Stimulated activated naive CD4-positive, alpha-beta T cell treated with Interleukin-2 at 50 U/mL for 16 hours (primary cell): ENCODE results near the gene C3orf20.
"Not testable (repeated sequence)": the region's sequence is repeated elsewhere in the genome, so short reads cannot be mapped to it uniquely, and the experiment has no call there.

Experiments
- DNase-seq: peaks from one replicate; lab custom pipeline; 2025; lab: John Stamatoyannopoulos, UW

Gene C3orf20

DNA sequence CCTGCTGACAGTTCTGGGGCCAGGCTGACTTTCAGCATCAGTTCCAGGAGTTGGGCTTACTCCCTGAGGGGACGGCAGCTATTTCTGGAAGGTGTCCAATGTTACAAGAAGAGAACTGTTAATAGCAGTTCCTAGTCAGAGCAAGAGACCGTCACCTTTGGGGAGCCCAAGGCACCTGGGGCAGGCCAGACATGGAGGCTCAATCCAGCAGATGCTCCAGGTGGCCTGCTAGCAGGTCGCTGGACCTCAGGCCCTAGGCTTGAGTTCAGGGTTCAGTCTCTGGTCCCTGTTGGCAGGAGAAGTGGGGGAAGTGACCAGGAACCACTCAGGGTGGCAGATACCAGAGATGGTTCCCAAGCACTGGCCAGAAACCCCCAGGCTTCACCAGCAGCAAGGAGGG is 25.9 kb downstream of the C3orf20 start:
- DNase-seq, result no peak

DNA sequence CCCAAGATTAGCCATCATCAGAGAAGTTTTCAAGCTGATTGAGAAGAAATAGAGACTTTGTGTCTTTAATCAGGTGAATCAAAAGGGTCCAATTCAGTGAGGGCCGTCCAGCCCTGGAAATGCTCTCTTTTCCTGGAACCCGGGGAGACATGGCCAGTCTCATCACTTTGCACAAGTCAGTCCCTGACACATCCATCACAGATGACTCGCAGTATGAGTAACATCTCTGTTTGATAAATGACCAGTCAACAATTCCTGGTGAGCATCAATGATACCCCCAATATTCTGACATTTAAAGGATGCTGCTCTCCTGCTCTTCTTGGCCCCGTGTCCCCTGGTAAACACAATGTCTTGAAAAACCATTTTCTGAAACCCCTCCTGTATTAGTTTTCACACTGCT is 26.7 kb downstream of the C3orf20 start:
- DNase-seq, result no peak

DNA sequence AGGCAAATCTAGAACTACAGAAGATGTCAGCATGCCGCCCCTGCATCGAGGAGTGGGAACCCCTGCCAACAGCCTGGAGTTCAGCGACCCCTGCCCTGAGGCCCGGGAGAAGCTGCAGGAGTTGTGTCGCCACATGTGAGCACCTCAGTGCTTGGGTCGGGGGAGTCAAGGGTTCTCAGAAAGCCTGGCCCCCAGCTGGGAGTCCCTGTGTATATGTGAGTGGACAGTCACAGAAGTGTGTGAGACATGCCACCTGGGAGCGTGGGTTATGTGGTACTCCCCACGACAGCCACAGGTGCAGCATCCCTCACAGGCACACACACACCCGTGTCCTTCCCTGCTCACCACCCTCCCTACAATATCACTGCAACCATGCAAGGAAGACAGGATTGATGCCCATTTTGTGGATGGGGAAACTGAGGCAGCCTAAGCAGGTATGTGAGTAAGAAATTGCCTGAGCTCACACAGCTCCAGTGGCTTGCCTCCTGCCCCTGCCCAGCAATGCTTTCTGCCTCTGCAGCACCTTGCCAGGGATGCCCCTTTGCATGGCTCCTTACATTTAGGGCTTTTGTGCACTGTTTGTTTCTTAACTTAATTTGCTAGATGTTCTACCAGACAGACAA is 28.3 kb downstream of the C3orf20 start:
- DNase-seq, result no peak

DNA sequence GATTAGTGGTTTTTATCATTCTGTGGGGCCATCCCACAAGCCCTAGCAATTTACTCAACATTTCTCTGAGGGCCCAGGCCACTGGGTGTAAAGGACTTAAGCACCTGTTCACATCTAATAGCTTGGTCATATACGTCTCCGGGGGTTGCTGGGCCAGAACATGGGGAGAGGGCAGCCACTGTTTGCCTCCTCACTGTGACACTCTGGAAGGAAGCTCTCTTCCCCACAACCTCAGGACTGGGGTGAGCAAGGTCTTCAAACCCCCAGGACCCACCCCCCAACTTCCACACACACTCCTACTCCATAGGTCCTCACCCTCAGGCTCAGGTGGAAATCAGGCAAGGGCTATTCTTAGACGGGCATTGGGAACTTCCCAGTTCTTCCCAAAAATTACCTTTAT is 28.9 kb downstream of the C3orf20 start:
- no peak for DNase-seq

DNA sequence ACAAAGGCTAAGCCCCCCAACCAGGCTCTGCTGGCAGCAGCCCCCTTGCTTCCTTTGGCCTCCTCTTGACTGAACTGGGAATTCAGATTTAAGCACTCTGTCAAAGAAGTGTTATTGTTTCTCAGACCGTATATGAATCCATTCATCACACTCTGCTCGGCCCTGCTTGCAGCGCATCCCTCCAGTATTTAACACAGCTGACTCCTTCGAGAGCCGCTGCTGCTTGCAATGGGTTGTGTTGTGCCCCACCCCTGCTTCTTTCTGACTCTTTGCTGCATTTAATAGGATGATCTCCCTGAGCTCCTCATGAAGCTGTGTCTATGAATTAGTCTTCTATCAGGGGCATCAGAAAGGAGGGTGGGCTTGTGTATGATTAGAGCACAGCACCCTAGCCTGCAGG is 31.2 kb downstream of the C3orf20 start:
- DNase-seq, result no peak

DNA sequence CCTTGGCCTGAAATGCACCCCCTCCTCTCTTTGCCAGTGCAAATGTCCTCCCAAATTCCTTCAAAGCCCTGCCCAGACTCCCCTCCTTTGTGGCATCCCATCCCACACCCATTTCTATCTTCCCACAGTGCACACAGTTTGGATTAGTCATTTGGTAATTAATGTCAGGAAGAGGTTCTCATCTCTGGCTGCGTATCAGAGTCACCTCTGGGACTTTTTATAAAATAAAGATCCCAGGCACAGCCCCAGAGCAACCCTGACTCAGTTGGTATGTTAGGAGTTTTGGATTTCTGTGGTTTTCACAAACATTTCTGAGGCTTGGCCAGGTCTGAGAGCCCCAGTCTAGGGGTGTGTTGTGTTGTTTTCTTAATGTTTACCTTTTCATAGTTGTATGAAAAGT is 41.6 kb downstream of the C3orf20 start:
- DNase-seq, result no peak

DNA sequence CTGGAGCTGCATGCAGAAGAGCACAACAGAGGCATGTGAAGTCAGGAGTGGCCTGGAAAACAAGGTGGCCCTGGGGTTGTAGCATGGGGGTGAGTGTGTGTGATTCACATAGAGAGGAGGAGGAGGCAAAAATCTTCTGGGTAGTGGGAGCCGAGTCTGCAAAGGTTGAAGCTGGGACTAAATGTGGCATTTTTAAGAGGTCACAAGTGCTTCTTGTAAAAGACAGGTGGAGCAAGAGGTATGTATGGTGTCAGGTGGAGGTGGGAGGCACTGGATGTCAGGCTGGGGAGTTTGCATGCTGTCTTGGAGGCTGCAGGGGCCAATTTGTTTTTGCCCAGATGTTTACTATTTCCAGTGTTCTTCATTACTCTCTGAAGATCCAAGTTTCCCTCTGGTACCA is 42.4 kb downstream of the C3orf20 start:
- no peak for DNase-seq

DNA sequence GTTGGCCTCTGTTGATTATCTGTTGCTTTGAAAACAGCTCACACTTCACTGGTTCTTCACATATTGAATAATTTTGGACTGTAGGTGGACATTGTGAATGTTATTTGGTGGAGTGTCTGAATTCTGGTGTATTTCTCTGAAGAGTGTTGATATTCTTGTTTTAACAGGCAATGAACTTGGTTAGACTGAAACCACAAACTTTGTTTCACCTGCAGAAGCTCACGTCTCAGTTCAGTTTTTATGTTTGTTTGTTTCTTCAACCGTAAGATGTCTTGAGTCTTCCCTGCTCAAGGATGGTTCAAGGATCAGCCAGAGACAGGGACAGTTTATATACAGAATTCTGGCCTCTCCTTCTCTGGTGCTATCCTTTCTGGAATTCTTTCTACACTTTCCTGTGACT is 43.6 kb downstream of the C3orf20 start:
- no peak for DNase-seq

DNA sequence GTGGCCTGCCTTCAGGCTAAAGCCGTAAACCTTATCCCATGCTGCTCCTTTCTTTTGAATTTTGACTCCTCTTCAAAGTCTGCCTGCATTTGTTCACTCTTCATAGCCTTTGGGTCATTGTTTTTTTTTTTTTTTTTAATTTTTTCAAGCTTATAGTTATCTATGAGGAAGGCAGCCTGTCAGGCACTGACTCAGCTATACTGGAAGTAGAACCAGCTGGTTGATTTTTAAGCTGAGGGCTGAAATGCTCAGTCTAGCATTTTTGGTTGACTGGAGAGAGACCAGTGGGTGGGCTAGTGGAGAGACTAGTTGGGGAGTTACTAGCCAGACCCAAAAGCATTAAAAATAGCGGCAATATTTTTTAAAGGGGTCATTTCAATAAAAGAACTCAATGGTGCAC is 44.1 kb downstream of the C3orf20 start:
- no peak for DNase-seq

DNA sequence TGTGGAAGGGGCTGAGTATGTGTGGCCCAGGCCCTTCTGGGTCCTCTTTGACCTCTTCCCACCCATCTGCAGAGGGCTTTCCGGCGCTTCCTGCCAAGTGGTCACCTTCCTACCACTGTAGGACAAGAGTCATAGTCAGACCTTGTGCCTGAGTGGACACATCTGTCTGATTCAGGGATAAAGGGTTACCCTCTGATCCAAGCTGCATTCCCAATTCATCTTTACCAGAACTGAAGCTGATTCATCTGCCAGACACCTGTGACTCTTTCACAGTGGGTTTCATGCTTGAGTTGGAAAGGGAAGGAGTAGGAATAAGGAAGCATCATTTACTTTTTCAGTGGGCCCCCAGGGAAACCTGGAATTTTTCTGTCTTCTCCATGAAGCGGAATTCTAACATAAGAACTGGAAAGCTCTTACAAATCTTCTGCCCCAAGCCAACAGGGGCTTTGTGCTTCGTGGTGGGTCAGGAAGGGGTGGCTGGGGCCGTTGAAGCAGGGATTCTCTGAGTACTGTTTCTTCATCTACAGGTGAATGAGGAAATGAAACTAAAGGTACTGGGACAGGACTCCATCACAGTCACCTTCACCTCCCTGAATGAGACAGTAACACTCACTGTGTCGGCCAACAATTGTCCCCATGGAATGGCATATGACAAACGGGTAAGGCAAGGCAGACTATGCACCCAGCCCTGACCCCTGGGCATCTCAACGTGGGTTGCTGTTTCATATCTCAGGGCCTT is 46.4 kb downstream of the C3orf20 start:
- DNase-seq, result no peak

DNA sequence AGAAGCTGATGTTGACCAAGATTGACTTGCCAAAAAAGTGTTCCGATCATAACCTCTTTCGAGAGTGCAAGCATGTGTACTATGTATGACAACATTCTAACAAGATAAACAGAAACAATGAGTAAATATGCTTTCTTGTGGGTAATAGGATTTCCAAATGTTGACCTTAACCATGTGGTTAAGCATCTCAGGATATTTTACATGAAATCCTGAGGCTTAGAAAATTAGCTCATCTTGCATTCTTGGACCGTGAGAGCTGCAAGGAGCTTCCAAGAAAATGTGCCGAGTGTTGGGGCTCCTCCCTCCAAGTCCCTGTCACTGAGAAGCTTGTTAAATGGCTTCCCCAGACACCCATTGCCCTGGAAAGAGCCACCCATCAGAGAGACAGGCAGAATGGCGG is 50.1 kb downstream of the C3orf20 start:
- no peak for DNase-seq

DNA sequence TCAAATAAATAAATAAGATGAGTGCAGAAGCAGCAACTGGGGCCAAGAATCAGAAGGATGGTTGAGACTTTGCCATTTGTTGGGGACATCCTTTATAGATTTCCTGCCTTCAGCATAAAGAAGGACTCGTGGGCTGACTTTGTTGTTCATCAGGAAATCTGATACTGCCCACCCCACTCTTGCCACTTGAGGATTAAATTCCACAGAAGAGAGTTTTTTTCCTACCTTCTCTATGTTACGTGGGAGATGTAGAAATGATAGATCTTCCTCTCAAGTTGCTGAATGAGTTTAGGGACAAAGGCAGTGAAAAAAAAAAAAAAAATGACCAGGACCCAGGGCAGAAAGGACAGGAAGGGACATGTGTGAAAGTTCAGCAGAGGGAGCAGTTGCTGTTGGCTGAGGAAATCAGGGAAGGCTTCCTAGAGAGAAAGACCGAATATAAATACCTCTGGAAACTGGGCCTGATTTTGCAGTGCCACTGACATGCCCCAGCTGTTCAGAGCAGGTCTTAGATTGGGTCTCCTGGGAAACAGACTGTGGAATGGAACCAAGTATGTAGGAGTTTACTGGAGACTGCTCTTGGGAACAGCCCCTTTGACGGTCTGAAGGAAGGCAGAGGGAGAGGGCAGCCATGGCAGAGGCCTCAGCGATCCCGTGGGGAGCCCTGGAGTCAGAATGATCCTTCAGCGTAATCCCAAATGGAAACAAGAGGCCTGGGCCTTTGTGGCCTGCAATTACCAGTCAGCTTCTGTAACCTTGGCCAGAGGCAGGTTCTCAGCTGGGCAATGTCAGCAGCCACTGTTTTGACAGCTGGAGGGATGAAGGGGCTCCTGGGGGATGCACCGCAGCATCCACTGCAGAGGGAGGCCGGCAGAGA is 50.9 kb downstream of the C3orf20 start:
- DNase-seq, result no peak

DNA sequence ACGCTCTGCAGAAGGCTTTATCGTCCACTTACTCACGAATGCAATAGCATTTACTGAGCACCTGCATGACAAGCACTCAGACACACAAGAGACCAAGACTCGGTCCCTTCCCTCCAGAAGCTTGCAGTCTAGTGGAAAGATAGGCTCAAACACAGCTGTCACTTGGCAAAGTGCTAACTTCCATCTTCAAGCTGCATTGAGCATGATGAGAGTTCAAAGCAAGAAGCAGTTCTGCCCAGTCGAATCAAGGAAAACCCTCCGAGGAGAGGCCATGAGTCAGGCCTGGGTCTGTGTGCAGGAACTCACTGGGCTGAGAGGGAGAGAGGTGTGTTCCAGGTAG is 51.5 kb downstream of the C3orf20 start:
- DNase-seq, result no peak

DNA sequence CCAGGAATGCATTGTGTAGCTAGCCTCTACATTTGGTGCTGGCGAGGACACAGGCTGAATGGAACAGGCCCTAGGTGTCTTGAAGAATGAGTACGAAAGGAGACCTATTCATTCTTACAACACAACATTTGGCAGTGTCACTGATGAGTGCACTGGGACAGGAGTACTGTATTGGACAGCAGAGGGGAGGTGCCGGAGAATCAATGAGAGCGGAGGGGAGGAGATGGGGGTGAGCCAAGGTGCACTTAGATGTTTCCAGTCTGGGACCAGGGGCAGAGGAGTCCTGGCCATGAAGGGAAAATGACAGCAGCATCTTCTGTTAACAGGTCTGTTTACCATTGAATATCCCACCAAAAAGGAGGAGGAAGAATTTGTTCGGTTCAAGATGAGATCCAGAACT is 53.2 kb downstream of the C3orf20 start:
- DNase-seq, result no peak

DNA sequence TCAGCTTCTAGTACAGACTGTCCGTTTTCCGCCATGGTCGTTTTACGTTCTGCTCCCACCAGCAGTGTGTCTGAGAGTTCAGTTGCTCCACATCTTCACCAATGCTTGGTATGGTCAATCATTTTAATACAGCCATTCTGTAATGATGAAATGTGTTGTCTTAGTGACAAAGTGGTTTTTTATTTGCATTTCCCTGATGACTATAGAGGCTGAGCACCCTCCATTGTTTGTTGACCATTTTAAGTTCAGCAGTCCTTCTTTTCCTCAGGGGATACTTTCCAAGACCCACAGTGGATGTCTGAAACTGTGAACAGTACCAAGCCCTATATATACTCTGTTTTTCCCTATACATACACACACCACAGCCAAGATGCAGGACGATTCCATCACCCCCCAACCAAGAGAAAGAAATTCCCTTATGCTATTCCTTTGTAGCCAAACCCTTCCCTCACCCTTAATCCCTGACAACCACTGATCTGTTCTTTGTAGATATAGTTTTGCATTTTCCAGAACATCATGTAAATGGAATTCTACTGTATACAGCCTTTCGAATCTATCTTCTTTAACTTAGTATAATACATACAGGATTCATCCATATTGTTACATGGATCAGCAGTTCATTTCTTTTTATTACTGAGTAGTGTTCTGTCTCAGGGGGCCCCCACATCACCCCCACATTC is 55.9 kb downstream of the C3orf20 start:
- DNase-seq, result no peak

DNA sequence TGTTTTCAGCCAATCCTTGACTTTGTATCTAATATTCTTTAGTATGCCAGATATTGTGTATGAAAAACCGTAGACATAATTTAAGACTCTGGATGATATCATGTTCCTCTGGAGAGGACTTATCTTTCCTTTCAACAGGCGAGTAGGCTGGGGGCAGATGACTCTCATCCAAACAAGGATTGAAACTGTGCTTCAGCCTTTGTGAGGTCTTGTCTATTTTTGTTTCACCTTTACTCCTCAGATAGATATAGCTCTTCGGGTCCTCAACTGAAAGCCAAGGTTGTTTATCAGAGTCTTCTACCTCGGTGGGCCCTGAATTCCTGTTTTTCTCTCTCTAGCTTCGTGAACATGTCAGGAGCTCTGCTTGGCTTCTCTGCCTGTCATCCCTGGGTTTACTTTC is 66.0 kb downstream of the C3orf20 start:
- no peak for DNase-seq

DNA sequence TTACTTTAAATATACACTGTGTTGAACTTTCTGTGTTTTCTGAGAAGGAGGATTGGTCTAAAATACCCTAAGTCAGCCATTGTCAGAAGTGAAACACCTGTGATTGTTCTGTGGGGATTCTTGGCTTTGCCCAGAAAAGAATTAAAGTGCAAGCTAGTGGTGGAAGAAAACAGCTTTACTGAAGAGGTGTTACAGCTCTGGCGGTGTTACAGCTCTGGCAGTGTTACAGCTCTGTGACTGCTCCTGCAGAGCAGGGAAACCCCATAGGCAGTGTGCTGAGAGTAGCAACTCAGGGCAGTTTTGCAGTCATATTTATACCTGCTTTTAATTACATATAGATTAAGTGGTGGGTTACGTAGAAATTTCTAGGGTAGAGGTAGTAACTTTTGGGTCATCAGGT is 66.6 kb downstream of the C3orf20 start:
- no peak for DNase-seq

DNA sequence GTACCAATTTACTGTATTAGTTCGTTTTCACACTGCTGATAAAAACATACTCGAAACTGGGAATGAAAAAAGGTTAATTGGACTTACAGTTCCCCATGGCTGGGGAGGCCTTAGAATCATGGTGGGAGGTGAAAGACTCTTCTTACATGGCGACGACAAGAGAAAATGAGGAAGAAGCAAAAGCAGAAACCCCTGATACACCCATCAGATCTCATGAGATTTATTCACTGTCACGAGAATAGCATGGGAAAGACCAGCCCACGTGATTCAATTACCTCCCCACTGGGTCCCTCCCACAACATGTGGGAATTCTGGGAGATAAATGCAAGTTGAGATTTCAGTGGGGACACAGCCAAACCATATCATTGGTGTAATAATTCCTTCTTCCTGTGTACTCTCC is 69.6 kb downstream of the C3orf20 start:
- no peak for DNase-seq

DNA sequence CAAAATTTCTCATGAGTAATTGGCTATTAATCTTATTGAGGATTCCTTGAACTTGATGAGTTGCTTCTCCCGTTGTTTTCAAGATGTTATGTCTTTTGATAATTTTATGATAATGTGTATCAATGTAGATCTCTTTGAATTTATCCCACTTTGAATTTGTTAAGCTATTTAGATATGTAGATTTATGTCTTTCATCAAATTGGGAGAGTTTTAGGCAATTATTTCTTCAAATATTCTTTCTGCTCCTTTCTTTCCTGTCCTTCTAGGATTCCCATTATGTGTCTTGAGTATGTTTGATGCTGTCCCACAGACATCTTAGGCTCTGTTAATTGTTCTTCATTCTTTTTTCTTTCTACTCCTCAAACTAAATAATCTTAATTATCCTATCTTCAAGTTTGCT is 75.7 kb downstream of the C3orf20 start:
- no peak for DNase-seq

DNA sequence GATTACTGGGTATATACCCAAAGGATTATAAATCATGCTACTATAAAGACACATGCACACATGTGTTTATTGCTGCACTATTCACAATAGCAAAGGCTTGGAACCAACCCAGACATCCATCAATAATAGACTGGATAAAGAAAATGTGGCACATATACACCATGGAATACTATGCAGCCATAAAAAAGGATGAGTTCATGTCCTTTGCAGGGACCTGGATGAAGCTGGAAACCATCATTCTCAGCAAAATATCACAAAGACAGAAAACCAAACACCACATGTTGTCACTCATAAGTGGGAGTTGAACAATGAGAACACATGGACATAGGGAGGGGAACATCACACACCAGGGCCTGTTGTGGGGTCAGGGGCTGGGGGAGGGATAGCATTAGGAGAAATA is 78.0 kb downstream of the C3orf20 start:
- DNase-seq, result not testable (repeated sequence)

DNA sequence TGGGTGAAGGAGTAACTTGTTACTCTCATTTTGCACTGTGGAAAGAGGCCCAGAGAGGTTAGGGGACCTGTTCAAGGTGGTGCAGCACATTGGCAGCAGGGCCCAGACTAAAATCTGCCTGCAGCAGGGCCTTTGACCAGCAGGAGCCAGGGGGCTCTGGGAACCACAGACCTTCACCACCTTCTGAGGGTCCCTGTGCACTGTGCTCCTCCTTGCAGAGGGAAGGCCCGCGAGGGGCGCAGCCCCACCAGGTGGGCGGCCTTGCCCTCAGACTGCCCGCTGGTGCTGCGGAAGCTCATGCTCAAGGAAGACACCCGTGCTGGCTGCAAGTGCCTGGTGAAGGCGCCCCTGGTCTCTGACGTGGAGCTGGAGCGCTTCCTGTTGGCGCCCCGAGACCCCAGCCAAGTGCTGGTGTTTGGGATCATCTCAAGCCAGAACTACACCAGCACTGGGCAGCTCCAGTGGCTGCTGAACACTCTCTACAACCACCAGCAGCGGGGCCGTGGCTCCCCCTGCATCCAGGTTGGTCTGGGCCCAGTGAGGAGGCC is 82.3 kb downstream of the C3orf20 start:
- no peak for DNase-seq

DNA sequence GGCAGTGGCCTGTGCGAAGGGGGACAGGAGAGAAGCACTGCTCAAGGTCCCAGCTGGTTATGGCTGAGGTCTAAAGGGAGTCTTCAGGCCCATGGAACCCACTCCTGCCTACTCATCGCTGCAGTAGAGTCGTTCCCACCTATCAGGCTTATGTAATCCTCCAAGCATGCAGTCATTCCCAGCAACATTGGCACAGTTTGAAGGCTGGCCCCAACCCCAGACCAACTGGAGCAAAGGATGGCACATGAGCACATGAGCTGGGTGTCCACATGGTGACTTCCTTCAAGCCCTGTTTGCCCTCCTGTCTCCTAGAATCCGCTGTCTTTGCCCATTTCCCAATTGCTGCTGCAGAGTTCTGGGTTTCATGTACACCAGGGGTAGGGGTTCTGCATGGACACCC is 83.4 kb downstream of the C3orf20 start:
- DNase-seq, result no peak
